ENCODE data around the gene XYLB.
"Not testable (repeated sequence)": the region's sequence is repeated elsewhere in the genome, so short reads cannot be mapped to it uniquely, and the experiment has no call there.

Gene XYLB
- long read RNA-seq, donor 1, partial matches to known transcripts: 0 of 1 reads
- long read RNA-seq, donor 1, other reads (novel, unspliced or antisense): 0 of 1 reads
- long read RNA-seq, donor 2: 0 reads
- long read RNA-seq, donor 3: 0 reads
- long read RNA-seq, donor 4, partial matches to known transcripts: 0 of 2 reads
- long read RNA-seq, donor 4, other reads (novel, unspliced or antisense): 0 of 2 reads
- long read RNA-seq, donor 5, partial matches to known transcripts: 0 of 2 reads
- long read RNA-seq, donor 5, other reads (novel, unspliced or antisense): 0 of 2 reads
- long read RNA-seq, donor 6, partial matches to known transcripts: 0 of 1 reads
- long read RNA-seq, donor 6, other reads (novel, unspliced or antisense): 0 of 1 reads
- long read RNA-seq, donor 7, partial matches to known transcripts: 0 of 1 reads
- long read RNA-seq, donor 7, other reads (novel, unspliced or antisense): 0 of 1 reads
- long read RNA-seq, donor 8, partial matches to known transcripts: 0 of 1 reads
- long read RNA-seq, donor 8, other reads (novel, unspliced or antisense): 0 of 1 reads

GRCh38 chr3:38346587-38347410, at the start of gene XYLB:
Gene XYLB (plus strand): TSS chr3:38346785. CDS start chr3:38346869, 84 bp downstream.
- DNase-seq: peak; percentile 89

DNA sequence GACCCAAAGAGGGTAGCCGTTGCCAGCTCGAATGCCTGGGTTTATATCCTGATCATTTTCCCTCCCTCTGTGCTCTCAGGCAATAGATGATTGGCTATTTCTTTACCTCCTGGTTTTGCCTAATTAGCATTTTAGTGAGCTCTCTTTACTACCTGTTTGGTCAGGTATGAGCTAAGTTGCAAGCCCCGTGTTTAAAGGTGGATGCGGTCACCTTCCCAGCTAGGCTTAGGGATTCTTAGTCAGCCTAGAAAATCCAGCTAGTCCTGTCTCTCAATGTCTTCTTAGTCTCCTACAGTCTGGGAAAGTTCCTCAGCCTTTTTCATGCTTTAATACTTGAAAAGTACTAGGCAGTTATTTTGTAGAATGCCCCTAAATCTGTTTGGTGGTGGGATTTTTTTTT, 49.5 kb upstream of the XYLB start:
- DNase-seq: not testable (repeated sequence)

DNA sequence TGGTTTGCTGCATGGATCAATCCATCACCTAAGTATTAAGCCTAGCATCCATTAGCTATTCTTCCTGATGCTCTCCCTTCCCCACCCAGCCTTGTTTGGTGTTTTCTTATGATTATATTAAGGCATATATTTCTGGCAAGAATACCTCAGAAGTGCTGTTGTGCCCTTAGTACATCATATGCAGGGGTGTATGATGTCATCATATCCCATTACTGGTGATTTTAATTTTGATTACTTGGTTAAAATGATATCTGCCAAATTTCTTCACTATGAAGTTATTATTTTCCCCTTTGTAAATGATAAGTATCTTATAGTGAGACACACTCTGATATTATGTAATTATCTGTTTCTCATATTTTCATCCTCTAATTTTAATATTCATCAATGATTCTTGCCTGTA, 49.0 kb upstream of the XYLB start:
- DNase-seq: no peak

GRCh38 chr3:38297947-38298711, 48.5 kb upstream of the XYLB start:
- DNase-seq: no peak

GRCh38 chr3:38306941-38307340, 39.6 kb upstream of the XYLB start:
- DNase-seq: no peak

DNA sequence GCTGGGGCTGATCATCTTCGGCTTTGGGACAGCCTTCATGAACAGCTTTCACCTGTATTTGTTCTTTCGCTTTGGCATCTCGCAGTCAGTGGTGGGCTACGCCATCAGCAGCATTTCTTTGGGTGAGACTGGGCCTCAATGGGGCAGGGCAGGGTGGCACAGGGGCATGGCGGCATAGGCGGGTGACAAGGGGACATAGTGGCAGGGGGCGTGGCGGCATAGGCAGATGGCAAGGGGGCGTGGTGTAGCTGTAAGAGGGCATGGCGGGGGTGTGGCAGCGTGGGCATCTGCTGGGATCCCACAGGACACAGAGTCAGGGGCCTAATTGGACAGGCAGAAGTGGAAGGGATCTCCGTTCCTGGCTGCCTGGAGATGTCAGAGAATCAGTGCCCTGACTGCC, 39.0 kb upstream of the XYLB start:
- DNase-seq: no peak

- no peak for DNase-seq
Measured at GRCh38 chr3:38308456-38308855, 38.1 kb upstream of the XYLB start.

DNA sequence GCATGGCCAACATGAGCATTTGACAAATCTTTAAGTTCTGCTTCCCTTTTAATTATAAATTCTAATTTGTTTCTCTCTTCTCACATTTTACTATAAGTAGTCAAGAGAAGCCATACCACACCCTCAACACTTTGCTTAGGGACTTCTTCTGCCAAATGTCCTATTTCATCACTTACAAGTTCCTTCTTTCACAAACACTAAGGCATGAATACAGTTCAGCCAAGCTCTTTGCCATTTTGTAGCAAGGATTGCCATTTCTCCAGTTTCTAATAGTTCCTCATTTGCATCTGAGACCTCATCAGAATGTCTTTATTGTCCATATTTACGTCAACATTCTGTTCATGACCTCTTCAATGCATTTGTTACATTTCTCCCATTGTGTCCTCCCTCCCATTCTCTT, 35.1 kb upstream of the XYLB start:
- DNase-seq: no peak

- no peak for DNase-seq
Measured at GRCh38 chr3:38311941-38312340, 34.6 kb upstream of the XYLB start.

DNA sequence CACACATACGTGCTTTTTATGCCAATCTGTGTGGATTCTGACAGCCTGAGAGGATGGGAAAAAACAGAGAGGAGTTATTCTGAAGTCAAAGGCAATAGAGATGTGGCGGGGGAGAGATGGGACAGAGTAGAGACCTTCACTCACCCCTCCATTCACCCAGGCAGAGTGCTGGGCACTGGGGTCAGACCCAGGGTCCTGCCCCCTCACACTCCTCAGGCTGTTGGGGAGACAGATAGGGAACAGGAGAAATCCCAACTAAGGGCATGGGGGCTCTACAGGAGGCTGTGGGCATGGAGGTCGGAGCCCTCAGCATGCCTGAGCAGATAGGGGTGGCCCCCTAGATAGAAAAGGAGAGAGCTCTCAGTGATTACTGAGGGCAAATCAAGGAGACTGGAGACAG, 34.2 kb upstream of the XYLB start:
- DNase-seq: no peak

DNA sequence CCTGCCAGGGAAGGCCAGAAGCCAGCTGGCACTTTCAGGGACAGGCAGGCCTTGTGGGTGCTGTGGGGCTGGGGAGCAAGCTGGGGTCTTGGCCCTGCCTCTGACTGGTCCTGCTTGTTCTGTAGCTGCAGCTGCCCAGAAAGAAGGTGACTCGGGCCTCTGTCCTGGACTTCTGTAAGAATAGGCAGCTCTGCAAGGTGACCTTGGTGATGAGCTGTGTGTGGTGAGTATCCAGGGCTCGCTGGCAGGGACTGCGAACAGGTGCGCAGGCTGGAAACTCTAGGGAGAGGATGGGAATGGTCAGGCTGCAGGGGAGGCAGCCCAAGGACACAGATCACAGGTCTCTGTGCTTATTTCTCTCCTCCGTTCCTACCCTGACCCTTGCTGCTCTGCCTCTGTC, 33.3 kb upstream of the XYLB start:
- no peak for DNase-seq

- no peak for DNase-seq
Measured at GRCh38 chr3:38313695-38314094, 32.9 kb upstream of the XYLB start.

GRCh38 chr3:38314112-38314763, 32.3 kb upstream of the XYLB start:
- DNase-seq: no peak

GRCh38 chr3:38314764-38315487, 31.7 kb upstream of the XYLB start:
- DNase-seq: no peak

- no peak for DNase-seq
Measured at GRCh38 chr3:38315488-38316230, 30.9 kb upstream of the XYLB start.

GRCh38 chr3:38316356-38317191, 30.0 kb upstream of the XYLB start:
- no peak for DNase-seq

- no peak for DNase-seq
Measured at GRCh38 chr3:38317192-38317759, 29.3 kb upstream of the XYLB start.

DNA sequence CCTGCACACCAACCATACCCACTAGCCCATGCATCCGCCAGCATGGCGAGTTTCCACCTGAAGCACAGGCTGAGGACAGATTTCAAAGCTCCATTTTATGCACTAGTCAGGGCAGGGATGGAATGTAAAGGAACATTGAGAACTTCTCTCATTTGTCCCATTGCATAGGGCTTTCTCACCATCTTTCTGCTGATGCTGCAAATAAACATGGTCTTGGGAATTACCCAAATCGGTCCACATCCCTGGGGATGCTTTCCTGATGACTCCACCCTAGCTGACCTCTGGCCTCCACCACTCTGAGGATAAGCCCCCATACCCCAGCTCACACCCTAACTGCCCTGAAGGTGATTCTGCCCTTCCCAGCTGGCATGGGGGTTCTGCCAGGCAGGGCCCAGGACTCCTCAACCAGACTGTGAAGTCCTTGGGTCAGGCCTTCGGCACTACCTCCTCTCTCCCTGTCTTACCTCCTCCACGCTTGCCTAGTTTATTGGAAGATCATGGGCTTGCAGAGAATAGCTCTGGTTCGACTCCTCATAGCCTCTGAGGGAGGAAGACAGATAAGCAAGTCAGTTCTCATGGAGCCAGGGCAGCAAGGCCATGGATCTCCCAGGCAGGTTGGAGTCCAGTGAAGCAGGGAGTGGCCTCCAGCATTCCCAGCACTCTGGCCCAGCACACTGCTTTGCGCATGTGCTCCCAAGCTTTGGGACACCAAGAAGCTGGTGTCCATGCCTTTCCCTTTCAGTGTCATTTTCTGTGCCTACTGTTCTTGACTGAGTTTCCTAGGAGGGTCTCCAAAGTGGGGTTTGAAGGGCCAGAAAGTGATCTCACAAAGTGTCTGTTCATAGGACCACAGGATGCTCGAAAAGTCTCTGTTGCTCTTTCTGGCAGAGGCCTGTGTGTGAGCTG, 27.6 kb upstream of the XYLB start:
- DNase-seq: no peak

Measured in right kidney (tissue), 9 donors.